Activated effector memory CD4-positive, alpha-beta T cell treated with Interleukin-2 at 50 U/mL for 16 hours (primary cell): ENCODE results near the gene KCNT1.

Experiments
- DNase-seq: peaks from one replicate; pipeline ENCODE4 v3.0.0-alpha.2; 2020

Gene KCNT1

GRCh38 chr9:135825435-135826187 lies 123.6 kb downstream of the KCNT1 start:
- DNase-seq = no peak

DNA sequence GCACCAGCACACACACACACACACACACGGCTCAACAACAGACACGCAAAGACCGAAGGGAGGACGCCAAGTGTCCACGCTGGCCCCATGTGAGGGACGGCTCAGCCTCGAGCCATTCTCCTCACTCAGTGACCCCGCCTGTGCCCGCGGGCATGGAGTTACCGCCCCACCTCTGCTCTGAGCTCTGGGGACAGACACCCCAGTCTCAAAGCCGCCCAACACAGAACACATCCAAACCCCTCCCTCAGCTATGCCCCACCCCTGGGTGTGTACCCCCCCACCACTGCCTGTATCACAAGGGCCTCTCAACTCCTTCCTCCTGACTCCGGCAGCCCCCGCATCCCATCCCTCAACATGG lies 124.2 kb downstream of the KCNT1 start:
- no peak for DNase-seq

DNA sequence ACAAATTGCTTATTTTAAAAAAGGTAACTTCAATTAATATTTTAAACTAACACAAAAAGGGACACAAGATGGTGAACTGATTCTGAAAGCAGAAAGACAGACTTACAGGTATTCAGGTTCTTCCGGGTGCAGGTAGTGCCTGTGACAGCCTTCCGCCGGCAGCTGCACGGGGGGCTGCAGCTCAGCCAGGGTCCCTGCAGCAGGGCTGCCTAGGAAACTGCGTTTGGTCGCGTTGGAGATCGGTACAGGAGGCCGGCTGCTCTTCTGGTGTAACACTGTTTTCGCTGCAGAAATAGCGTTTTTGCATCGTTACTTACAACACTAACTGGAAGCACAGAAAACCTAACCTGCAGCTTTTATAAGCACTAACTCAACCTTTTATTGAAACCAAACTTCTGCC lies 125.3 kb downstream of the KCNT1 start:
- no peak for DNase-seq

- no peak for DNase-seq
These were observed 126.0 kb downstream of the KCNT1 start for GRCh38 chr9:135827866-135828580.

GRCh38 chr9:135828656-135829055 lies 126.7 kb downstream of the KCNT1 start:
- no peak for DNase-seq

- DNase-seq = no peak
These were observed 128.5 kb downstream of the KCNT1 start for GRCh38 chr9:135830496-135830895.

- DNase-seq = no peak
These were observed 131.9 kb downstream of the KCNT1 start for GRCh38 chr9:135833864-135834263.

DNA sequence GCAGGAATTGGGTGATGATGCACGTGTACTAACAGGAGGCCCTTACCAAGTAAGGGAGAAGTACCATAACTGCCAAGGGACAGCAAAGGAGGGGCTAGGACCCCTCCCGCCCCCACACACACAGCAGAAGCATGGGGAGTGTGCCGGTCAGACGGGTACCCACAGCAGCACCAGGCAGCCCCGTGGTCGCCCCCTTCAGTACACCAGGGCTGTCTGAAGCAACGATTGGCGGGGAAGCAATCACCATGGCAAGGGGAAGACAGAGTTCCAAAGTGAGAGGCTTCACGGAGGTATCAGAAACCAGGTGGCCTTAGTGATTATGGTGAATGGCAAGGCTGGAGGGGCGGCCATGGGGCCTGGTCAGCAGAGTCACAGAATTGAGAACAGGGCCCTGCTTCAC lies 133.1 kb downstream of the KCNT1 start:
- no peak for DNase-seq

DNA sequence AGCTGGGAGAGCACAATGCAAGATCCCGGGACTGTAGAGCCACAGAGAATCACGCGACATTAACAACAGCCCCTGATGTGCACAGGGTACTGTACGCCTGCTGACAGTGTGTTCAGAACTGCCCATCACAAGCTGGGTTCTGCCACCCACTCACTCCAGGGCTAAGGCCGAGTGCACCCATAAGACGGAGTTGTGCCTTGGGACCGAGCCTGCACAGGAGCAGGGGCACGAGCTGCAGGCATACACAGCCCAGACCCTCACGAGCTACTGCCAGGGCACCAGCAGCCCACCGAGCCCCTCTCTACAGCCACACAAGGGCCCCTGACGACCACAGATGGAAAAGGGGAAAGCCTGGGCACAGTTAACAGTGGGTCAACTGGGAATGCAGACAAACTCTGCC lies 137.5 kb downstream of the KCNT1 start:
- DNase-seq = no peak

GRCh38 chr9:135840107-135840506 lies 138.1 kb downstream of the KCNT1 start:
- DNase-seq = no peak

- DNase-seq = no peak
These were observed 138.6 kb downstream of the KCNT1 start for GRCh38 chr9:135840539-135840938.
